Astrocyte (in vitro differentiated cells and primary cell): ENCODE data around the gene HIC1. TPM values are rescaled to one million over a fixed set of nuclear protein-coding genes. Genes with fewer than 3 reads are reported as not detected.

Experiments used
- DNase-seq: peaks from one replicate; pipeline ENCODE4 v3.0.0-alpha.2; 2010; ENCODE audit warnings: low read depth
- FAIRE-seq: peaks from 2 replicates; lab custom pipeline; 2011; peaks lifted over from hg19 to GRCh38; lab: Jason Lieb, UNC
- H2AFZ ChIP-seq: 2 replicates; pipeline ENCODE4 v1.6.0; 2012; ENCODE audit warnings: low read depth, low read length, inconsistent platforms
- H3K27ac ChIP-seq: 2 replicates; pipeline ENCODE4 v1.5.1; 2011; ENCODE audit warnings: low read depth, low read length, inconsistent platforms
- H3K27me3 ChIP-seq: 2 replicates; pipeline ENCODE4 v1.6.0; 2011; ENCODE audit warnings: low read length, inconsistent platforms; ENCODE audit not compliant: insufficient read depth
- H3K36me3 ChIP-seq: 2 replicates; pipeline ENCODE4 v1.5.1; 2011; ENCODE audit warnings: low read length, inconsistent platforms; ENCODE audit not compliant: insufficient read depth
- H3K4me1 ChIP-seq: 2 replicates; pipeline ENCODE4 v1.5.1; 2011; ENCODE audit warnings: low read length, inconsistent platforms; ENCODE audit not compliant: insufficient read depth
- H3K4me2 ChIP-seq: 2 replicates; pipeline ENCODE4 v1.6.0; 2012; ENCODE audit warnings: low read length, inconsistent platforms
- H3K4me3 ChIP-seq: 2 replicates; pipeline ENCODE4 v1.5.1; 2011; ENCODE audit warnings: low read depth, mild to moderate bottlenecking, low read length, inconsistent platforms; ENCODE audit not compliant: insufficient read depth
- H3K79me2 ChIP-seq: 2 replicates; pipeline ENCODE4 v1.6.0; 2012; ENCODE audit warnings: mild to moderate bottlenecking, low read length, inconsistent platforms; ENCODE audit not compliant: insufficient read depth
- H3K9ac ChIP-seq: 2 replicates; pipeline ENCODE4 v1.6.0; 2012; ENCODE audit warnings: mild to moderate bottlenecking, low read length, inconsistent platforms
- H3K9me3 ChIP-seq: 2 replicates; pipeline ENCODE4 v1.5.1; 2012; ENCODE audit warnings: low read depth, mild to moderate bottlenecking, low read length, inconsistent platforms; ENCODE audit not compliant: insufficient read depth
- H4K20me1 ChIP-seq: 2 replicates; pipeline ENCODE4 v1.6.0; 2012; ENCODE audit warnings: low read length, inconsistent platforms; ENCODE audit not compliant: insufficient read depth
- H3K27ac Mint-ChIP-seq: one replicate; pipeline ENCODE4 v1.8.0; 2021; ENCODE audit warnings: mild to moderate bottlenecking, mixed read lengths; ENCODE audit not compliant: unreplicated experiment
- H3K27me3 Mint-ChIP-seq: one replicate; pipeline ENCODE4 v1.8.0; 2021; ENCODE audit warnings: low read depth, mixed read lengths; ENCODE audit not compliant: unreplicated experiment
- H3K36me3 Mint-ChIP-seq: one replicate; pipeline ENCODE4 v1.8.0; 2021; ENCODE audit warnings: low read depth, mixed read lengths; ENCODE audit not compliant: unreplicated experiment
- H3K4me1 Mint-ChIP-seq: one replicate; pipeline ENCODE4 v1.8.0; 2021; ENCODE audit warnings: low read depth, mixed read lengths; ENCODE audit not compliant: unreplicated experiment
- H3K4me3 Mint-ChIP-seq: one replicate; pipeline ENCODE4 v1.8.0; 2021; ENCODE audit warnings: mild to moderate bottlenecking, moderate library complexity, mixed read lengths; ENCODE audit not compliant: unreplicated experiment
- H3K9me3 Mint-ChIP-seq: one replicate; pipeline ENCODE4 v1.8.0; 2021; ENCODE audit warnings: mild to moderate bottlenecking, mixed read lengths; ENCODE audit not compliant: unreplicated experiment
- EZH2 ChIP-seq: IDR thresholded peaks from 2 replicates; pipeline ENCODE4 v1.6.1; 2012; ENCODE audit warnings: mild to moderate bottlenecking, low read length, inconsistent platforms; ENCODE audit not compliant: insufficient read depth
- total RNA-seq: library from RNA; stranded (reverse); gene quantifications from 2 replicates; pipeline ENCODE4 v1.2.1, GENCODE V29; 2021
- TF ChIP-seq, protein P1 (sequence below): IDR thresholded peaks from 2 replicates; pipeline ENCODE4 v1.5.1; 2011; ENCODE audit warnings: low read depth, mild to moderate bottlenecking, inconsistent platforms, low read length, moderate library complexity; ENCODE audit not compliant: insufficient read depth

Gene HIC1
- total RNA-seq, 1 donor from 2014 or later: 9.0 TPM

GRCh38 chr17:2033153-2033552 is 21.8 kb upstream of the HIC1 start:
- peaks cover 4% of the 10 kb centered on the region for H4K20me1 ChIP-seq
- H3K9ac ChIP-seq: no peak overlapping the region
- H3K4me3 ChIP-seq: no peak overlapping the region
- no peaks in the 10 kb centered on the region for H3K9me3 ChIP-seq
- peaks cover 11% of the 10 kb centered on the region for H3K79me2 ChIP-seq
- no peaks in the 10 kb centered on the region for H3K27me3 ChIP-seq
- peaks cover 10% of the 10 kb centered on the region for H3K27me3 Mint-ChIP-seq
- DNase-seq (no peak), FAIRE-seq (no peak)
- peaks cover 11% of the 10 kb centered on the region for H3K36me3 Mint-ChIP-seq
- peaks cover 7% of the 10 kb centered on the region for H3K36me3 ChIP-seq
- no peaks in the 10 kb centered on the region for H3K9me3 Mint-ChIP-seq
- no peak overlapping the region for H3K27ac Mint-ChIP-seq
- H3K27ac ChIP-seq: no peak overlapping the region
- TF ChIP-seq, protein P1, sequence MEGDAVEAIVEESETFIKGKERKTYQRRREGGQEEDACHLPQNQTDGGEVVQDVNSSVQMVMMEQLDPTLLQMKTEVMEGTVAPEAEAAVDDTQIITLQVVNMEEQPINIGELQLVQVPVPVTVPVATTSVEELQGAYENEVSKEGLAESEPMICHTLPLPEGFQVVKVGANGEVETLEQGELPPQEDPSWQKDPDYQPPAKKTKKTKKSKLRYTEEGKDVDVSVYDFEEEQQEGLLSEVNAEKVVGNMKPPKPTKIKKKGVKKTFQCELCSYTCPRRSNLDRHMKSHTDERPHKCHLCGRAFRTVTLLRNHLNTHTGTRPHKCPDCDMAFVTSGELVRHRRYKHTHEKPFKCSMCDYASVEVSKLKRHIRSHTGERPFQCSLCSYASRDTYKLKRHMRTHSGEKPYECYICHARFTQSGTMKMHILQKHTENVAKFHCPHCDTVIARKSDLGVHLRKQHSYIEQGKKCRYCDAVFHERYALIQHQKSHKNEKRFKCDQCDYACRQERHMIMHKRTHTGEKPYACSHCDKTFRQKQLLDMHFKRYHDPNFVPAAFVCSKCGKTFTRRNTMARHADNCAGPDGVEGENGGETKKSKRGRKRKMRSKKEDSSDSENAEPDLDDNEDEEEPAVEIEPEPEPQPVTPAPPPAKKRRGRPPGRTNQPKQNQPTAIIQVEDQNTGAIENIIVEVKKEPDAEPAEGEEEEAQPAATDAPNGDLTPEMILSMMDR: no peak
- TF ChIP-seq EZH2: no peak
- peaks cover 8% of the 10 kb centered on the region for H3K4me1 ChIP-seq
- peaks cover 9% of the 10 kb centered on the region for H3K4me1 Mint-ChIP-seq
- no peak overlapping the region for H3K4me2 ChIP-seq
- H2AFZ ChIP-seq: no peak overlapping the region
- no peak overlapping the region for H3K4me3 Mint-ChIP-seq

DNA sequence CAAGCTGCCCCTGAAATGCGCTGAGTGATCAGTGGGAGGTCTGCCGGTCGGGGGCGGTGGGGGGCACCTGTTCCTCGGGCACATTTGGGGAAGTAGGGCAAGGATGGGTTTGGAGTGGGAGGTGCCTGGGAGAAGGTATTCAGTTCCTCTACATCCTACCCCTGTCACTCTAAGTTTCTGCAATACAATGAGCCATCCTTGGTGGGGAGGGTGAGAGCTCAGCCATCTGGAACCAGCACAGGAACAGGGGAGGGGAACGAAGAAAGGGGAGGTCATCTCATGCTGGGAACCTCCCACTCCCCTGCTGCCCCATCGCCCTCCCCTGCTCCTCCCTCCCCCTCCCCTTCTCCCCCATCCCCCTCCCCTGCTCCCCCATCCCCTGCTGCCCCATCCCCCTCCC is 20.7 kb upstream of the HIC1 start:
- no peak for FAIRE-seq
- H3K4me3 Mint-ChIP-seq: no peak overlapping the region

More for the DNA sequence above, 20.7 kb upstream of the HIC1 start:
- H3K9ac ChIP-seq: no peak overlapping the region
- Mint-ChIP-seq H3K36me3 (peaks cover 14% of the 10 kb centered on the region), H3K9me3 (no peaks in the 10 kb centered on the region), H3K27ac (no peak overlapping the region), H3K27me3 (peaks cover 4% of the 10 kb centered on the region), H3K4me1 (peaks cover 9% of the 10 kb centered on the region)
- peaks cover 4% of the 10 kb centered on the region for H4K20me1 ChIP-seq
- no peaks in the 10 kb centered on the region for H3K9me3 ChIP-seq
- no peak overlapping the region for H2AFZ ChIP-seq
- no peak overlapping the region for H3K4me3 ChIP-seq
- H3K4me1 ChIP-seq: peaks cover 8% of the 10 kb centered on the region
- peak; percentile 46 for DNase-seq
- TF ChIP-seq EZH2: no peak
- TF ChIP-seq, protein P1: no peak
- peaks cover 11% of the 10 kb centered on the region for H3K79me2 ChIP-seq
- H3K4me2 ChIP-seq: no peak overlapping the region
- H3K36me3 ChIP-seq: peaks cover 8% of the 10 kb centered on the region
- no peaks in the 10 kb centered on the region for H3K27me3 ChIP-seq
- H3K27ac ChIP-seq: no peak overlapping the region
